Mesenchymal stem cell (in vitro differentiated cells and primary cell): ENCODE results near the gene SDCCAG8.

Experiments used
- DNase-seq: peaks from one replicate; pipeline ENCODE4 v3.0.0-alpha.2; 2013
- H2AFZ ChIP-seq: one replicate; pipeline ENCODE4 v1.6.1; 2013; ENCODE audit warnings: low read depth, mild to moderate bottlenecking, control low read depth, inconsistent platforms, low read length, moderate library complexity
- H2AK5ac ChIP-seq: 2 replicates; pipeline ENCODE4 v1.6.1; 2013; ENCODE audit warnings: low read length, moderate library complexity, mild to moderate bottlenecking, inconsistent platforms; ENCODE audit not compliant: severe bottlenecking
- H2BK120ac ChIP-seq: one replicate; pipeline ENCODE4 v1.6.1; 2013; ENCODE audit warnings: low read depth, mild to moderate bottlenecking, inconsistent platforms, low read length, moderate library complexity
- H2BK12ac ChIP-seq, 2 experiments: one replicate each; pipeline ENCODE4 v1.6.1; 2013; ENCODE audit warnings: inconsistent platforms in 2 of 2, low read length in 2 of 2, mild to moderate bottlenecking in 2 of 2, moderate library complexity in 2 of 2, control low read depth in 1 of 2
- H2BK15ac ChIP-seq: one replicate; pipeline ENCODE4 v1.6.1; 2013; ENCODE audit warnings: mild to moderate bottlenecking, low read depth, inconsistent platforms; ENCODE audit not compliant: poor library complexity, severe bottlenecking
- H2BK5ac ChIP-seq: 2 replicates; pipeline ENCODE4 v1.6.1; 2013; ENCODE audit warnings: low read depth, mild to moderate bottlenecking, low read length, control low read depth, inconsistent platforms; ENCODE audit not compliant: poor library complexity, severe bottlenecking
- H3K14ac ChIP-seq, 2 experiments: one replicate each; pipeline ENCODE4 v1.6.1; 2013; ENCODE audit warnings: inconsistent platforms in 2 of 2, low read length in 2 of 2, control low read depth in 1 of 2, mild to moderate bottlenecking in 1 of 2, moderate library complexity in 1 of 2
- H3K18ac ChIP-seq, 2 experiments: one replicate each; pipeline ENCODE4 v1.6.1; 2013; ENCODE audit warnings: inconsistent platforms in 2 of 2, low read length in 2 of 2, control low read depth in 1 of 2, low read depth in 1 of 2, mild to moderate bottlenecking in 1 of 2
- H3K23ac ChIP-seq, 2 experiments: one replicate each; pipeline ENCODE4 v1.6.1; 2013; ENCODE audit warnings: inconsistent platforms in 2 of 2, low read length in 2 of 2, mild to moderate bottlenecking in 2 of 2, moderate library complexity in 2 of 2, control low read depth in 1 of 2
- H3K27ac ChIP-seq: 2 replicates; pipeline ENCODE4 v1.5.1; 2013; ENCODE audit warnings: mild to moderate bottlenecking, moderate library complexity, low read length, control low read depth, inconsistent platforms; ENCODE audit not compliant: poor library complexity, severe bottlenecking
- H3K27me3 ChIP-seq, 2 experiments: 2 replicates each; pipeline versions ENCODE4 v1.6.1 to v1.7.0; 2013; ENCODE audit warnings: low read length in 2 of 2, mild to moderate bottlenecking in 2 of 2, moderate library complexity in 2 of 2, control low read depth in 1 of 2, inconsistent platforms in 1 of 2; ENCODE audit not compliant: control insufficient read depth in 1 of 2, insufficient read depth in 1 of 2
- H3K36me3 ChIP-seq, 2 experiments: 2 replicates each; pipeline versions ENCODE4 v1.6.1 to v1.7.0; 2013; ENCODE audit warnings: low read length in 2 of 2, control low read depth in 1 of 2, inconsistent platforms in 1 of 2, low read depth in 1 of 2, mild to moderate bottlenecking in 1 of 2; ENCODE audit not compliant: insufficient read depth in 2 of 2, control insufficient read depth in 1 of 2
- H3K4ac ChIP-seq, 2 experiments: one replicate each; pipeline ENCODE4 v1.6.1; 2013; ENCODE audit warnings: inconsistent platforms in 2 of 2, low read length in 2 of 2, mild to moderate bottlenecking in 2 of 2, moderate library complexity in 2 of 2, control low read depth in 1 of 2, low read depth in 1 of 2
- H3K4me1 ChIP-seq: 2 replicates; pipeline ENCODE4 v1.6.1; 2013; ENCODE audit warnings: low read depth, low read length, control low read depth; ENCODE audit not compliant: control insufficient read depth, insufficient read depth
- H3K4me2 ChIP-seq: 2 replicates; pipeline ENCODE4 v1.6.1; 2013; ENCODE audit warnings: low read length, mild to moderate bottlenecking, inconsistent platforms; ENCODE audit not compliant: poor library complexity, severe bottlenecking
- H3K4me3 ChIP-seq, 2 experiments: 2 replicates each; pipeline versions ENCODE4 v1.5.1 to v1.7.0; 2013; ENCODE audit warnings: low read length in 2 of 2, mild to moderate bottlenecking in 2 of 2, control low read depth in 1 of 2, low read depth in 1 of 2; ENCODE audit not compliant: insufficient read depth in 1 of 2
- H3K79me1 ChIP-seq: replicated peaks from 2 replicates; pipeline ENCODE4 v1.6.1; 2013; ENCODE audit warnings: mild to moderate bottlenecking, control low read depth, low read length, inconsistent platforms; ENCODE audit not compliant: poor library complexity, severe bottlenecking
- H3K9ac ChIP-seq: 2 replicates; pipeline ENCODE4 v1.7.0; 2013; ENCODE audit warnings: mild to moderate bottlenecking, low read length, moderate library complexity
- H3K9me3 ChIP-seq: 2 replicates; pipeline ENCODE4 v1.7.0; 2013; ENCODE audit warnings: mild to moderate bottlenecking, low read length; ENCODE audit not compliant: control insufficient read depth
- H4K8ac ChIP-seq: one replicate; pipeline ENCODE4 v1.6.1; 2013; ENCODE audit warnings: inconsistent platforms, mild to moderate bottlenecking, low read length, moderate library complexity
- H4K91ac ChIP-seq: one replicate; pipeline ENCODE4 v1.6.1; 2013; ENCODE audit warnings: mild to moderate bottlenecking, low read length, inconsistent platforms
- WGBS: methylation state at CpG from one replicate; pipeline ENCODE4 v1.1.7; 2013; ENCODE audit warnings: mixed read lengths; 5-methylcytosine and 5-hydroxymethylcytosine counted together
- small RNA-seq: library from polyadenylated mRNA; stranded (forward); fragments of <200 nt; extraction: miRNeasy Mini kit (QIAGEN cat#:217004); gene quantifications from one replicate; pipeline ENCODE3, GENCODE V24; 2013; ENCODE audit warnings: low read depth

Gene SDCCAG8

GRCh38 chr1:243547891-243548290 is 292.1 kb downstream of the SDCCAG8 start:
- Histone ChIP-seq H3K14ac (no peak overlapping the region), H3K4me2 (no peak overlapping the region), H4K8ac (no peak overlapping the region), H2BK5ac (no peak overlapping the region), H2BK12ac (no peak overlapping the region), H3K9me3 (no peaks in the 10 kb centered on the region), H3K4me3 (no peak overlapping the region), H3K79me1 (peaks cover 6% of the 10 kb centered on the region), H3K4ac (no peak overlapping the region), H2BK120ac (peak overlapping the region; percentile 49), H3K9ac (no peak overlapping the region), H2AFZ (no peak overlapping the region), H4K91ac (no peak overlapping the region), H3K18ac (peak overlapping the region in 1 of 2 experiments; percentile 12), H3K36me3 (peaks cover 9 to 28% of the 10 kb centered on the region in 2 experiments), H3K4me1 (peaks cover 3% of the 10 kb centered on the region), H3K27me3 (no peaks in the 10 kb centered on the region), H3K27ac (no peak overlapping the region), H2BK15ac (no peak overlapping the region), H3K23ac (no peak overlapping the region), H2AK5ac (no peak overlapping the region)
- WGBS = 96% methylated on average over 3 of the region's 3 CpGs
- no peak for DNase-seq

GRCh38 chr1:243548516-243548915 is 292.7 kb downstream of the SDCCAG8 start:
- H2AK5ac ChIP-seq = no peak overlapping the region
- H2BK15ac ChIP-seq = no peak overlapping the region
- H3K79me1 ChIP-seq = peaks cover 4% of the 10 kb centered on the region
- no peak overlapping the region for H3K4ac ChIP-seq
- H3K36me3 ChIP-seq = peaks cover 7 to 22% of the 10 kb centered on the region in 2 experiments
- no peak overlapping the region for H4K91ac ChIP-seq
- no peak overlapping the region for H3K4me3 ChIP-seq
- no peak overlapping the region for H2AFZ ChIP-seq
- H2BK12ac ChIP-seq = no peak overlapping the region
- no peak overlapping the region for H3K23ac ChIP-seq
- no peaks in the 10 kb centered on the region for H3K27me3 ChIP-seq
- H3K9ac ChIP-seq = no peak overlapping the region
- H3K27ac ChIP-seq = no peak overlapping the region
- H3K4me2 ChIP-seq = no peak overlapping the region
- no peak overlapping the region for H3K18ac ChIP-seq
- no peak overlapping the region for H3K14ac ChIP-seq
- H4K8ac ChIP-seq = no peak overlapping the region
- H3K4me1 ChIP-seq = peaks cover 3% of the 10 kb centered on the region
- H2BK5ac ChIP-seq = no peak overlapping the region
- H3K9me3 ChIP-seq = no peaks in the 10 kb centered on the region
- H2BK120ac ChIP-seq = no peak overlapping the region
- DNase-seq = no peak
- WGBS = no CpG with 5 or more reads among the region's 1 CpG

GRCh38 chr1:243549108-243549507 is 293.3 kb downstream of the SDCCAG8 start:
- peak overlapping the region; percentile 70 for H3K27ac ChIP-seq
- no peak overlapping the region for H2BK5ac ChIP-seq
- no peak overlapping the region for H3K9ac ChIP-seq
- no peak overlapping the region for H3K4ac ChIP-seq
- no peak overlapping the region for H3K18ac ChIP-seq
- H3K4me3 ChIP-seq = no peak overlapping the region
- H3K4me2 ChIP-seq = no peak overlapping the region
- H3K79me1 ChIP-seq = peaks cover 4% of the 10 kb centered on the region
- H2AFZ ChIP-seq = no peak overlapping the region
- H4K91ac ChIP-seq = no peak overlapping the region
- peak; percentile 71 for DNase-seq
- no peak overlapping the region for H3K23ac ChIP-seq
- H2AK5ac ChIP-seq = no peak overlapping the region
- no peaks in the 10 kb centered on the region for H3K27me3 ChIP-seq
- no peak overlapping the region for H2BK120ac ChIP-seq
- H3K14ac ChIP-seq = no peak overlapping the region
- H4K8ac ChIP-seq = no peak overlapping the region
- no peak overlapping the region for H2BK12ac ChIP-seq
- no peaks in the 10 kb centered on the region for H3K9me3 ChIP-seq
- peaks cover 7 to 17% of the 10 kb centered on the region in 2 experiments for H3K36me3 ChIP-seq
- peaks cover 3% of the 10 kb centered on the region for H3K4me1 ChIP-seq
- no peak overlapping the region for H2BK15ac ChIP-seq

Small RNA genes within 50 kb of the gene (small RNA-seq; reads per million reads assigned to genes)
- 230 reads per million, percentile 94 among the genes with 10 or more reads in this experiment for gene MIR4677
